Panc1 (cell line): Measurements from ENCODE around the gene AKAP17A. TPM values are rescaled to one million over a fixed set of nuclear protein-coding genes. Genes with fewer than 3 reads are reported as not detected.

Source experiments
- ATAC-seq: fragments of 200-7000 bp; cut with Tn5 transposase; 2 replicates; pipeline ENCODE4 v1.9.1; 2020; ENCODE audit warnings: mild to moderate bottlenecking, moderate library complexity
- BruUV-seq: library from RNA; stranded (reverse); fragments of 400-500 nt; replicated peaks from 2 replicates; lab custom pipeline; 2021; lab: Mats Ljungman, UMichigan
- CTCF ChIA-PET: fragments of 300-600 bp; sonication (Branson Sonifier 250); formaldehyde crosslinking; loops from one replicate; lab custom pipeline; 2022; ENCODE audit warnings: antibody characterized with exemption; lab: Charles Lee
- POLR2A ChIA-PET: fragments of 300-600 bp; sonication (Branson Sonifier 250); formaldehyde crosslinking; loops from one replicate; lab custom pipeline; 2022; ENCODE audit warnings: antibody characterized with exemption; lab: Charles Lee
- DNase-seq: peaks from one replicate; pipeline ENCODE4 v3.0.0-alpha.2; 2010; ENCODE audit warnings: low read depth, low spot score
- H3K27ac ChIP-seq: 2 replicates; pipeline ENCODE4 v1.5.1; 2011; ENCODE audit warnings: mild to moderate bottlenecking, low read length, inconsistent platforms
- H3K27me3 ChIP-seq: fragments of 200-500 bp; sonication (Bioruptor generic); 2 replicates; pipeline ENCODE4 v1.6.0; 2014; ENCODE audit warnings: low read length, inconsistent platforms; ENCODE audit not compliant: control insufficient read depth, insufficient read depth
- H3K36me3 ChIP-seq: fragments of 200-500 bp; sonication (Bioruptor generic); 2 replicates; pipeline ENCODE4 v1.5.1; 2014; ENCODE audit warnings: inconsistent platforms, mild to moderate bottlenecking, low read length, moderate library complexity; ENCODE audit not compliant: control insufficient read depth, insufficient read depth
- H3K4me1 ChIP-seq: 2 replicates; pipeline ENCODE4 v1.5.1; 2011; ENCODE audit warnings: inconsistent platforms, mild to moderate bottlenecking, low read length, moderate library complexity; ENCODE audit not compliant: control insufficient read depth, insufficient read depth
- H3K4me3 ChIP-seq, 2 experiments: 2 replicates each; pipeline ENCODE4 v1.5.1; 2011 to 2012; ENCODE audit warnings: low read depth in 2 of 2, low read length in 2 of 2, mild to moderate bottlenecking in 2 of 2, inconsistent platforms in 1 of 2, moderate library complexity in 1 of 2
- H3K9me3 ChIP-seq: fragments of 200-500 bp; sonication (Bioruptor generic); 2 replicates; pipeline ENCODE4 v1.5.1; 2014; ENCODE audit warnings: low read depth, mild to moderate bottlenecking, inconsistent platforms, low read length, moderate library complexity; ENCODE audit not compliant: control insufficient read depth, insufficient read depth
- POLR2AphosphoS5 ChIP-seq: IDR thresholded peaks from 2 replicates; pipeline ENCODE4 v1.6.1; 2012; ENCODE audit warnings: mild to moderate bottlenecking, low read depth, low read length, moderate library complexity
- SIN3A ChIP-seq: IDR thresholded peaks from 2 replicates; pipeline ENCODE4 v1.6.1; 2012; ENCODE audit warnings: low read depth, mild to moderate bottlenecking, low read length, moderate library complexity, borderline replicate concordance; ENCODE audit not compliant: insufficient read depth
- TCF7L2 ChIP-seq: IDR thresholded peaks from 2 replicates; pipeline ENCODE4 v1.6.1; 2011; ENCODE audit warnings: mild to moderate bottlenecking, low read depth, low read length, inconsistent platforms
- in situ Hi-C: cut with HindIII; loops from 2 replicates; pipeline ENCODE4 v1.10.0; 2016; ENCODE audit warnings: low sequenced_read_pairs, low pct_unique_long_range_greater_than_20kb
- intact Hi-C: fragments of 100-400 bp; cut with micrococcal nuclease; formaldehyde crosslinking; loops from one replicate; pipeline ENCODE4 v1.10.0; 2022; ENCODE audit not compliant: unreplicated experiment
- total RNA-seq: library from RNA; stranded (reverse); gene quantifications from one replicate; pipeline ENCODE4 v1.2.1, GENCODE V29; 2021; ENCODE audit not compliant: unreplicated experiment
- TF ChIP-seq, protein P1 (sequence below), 2 experiments: IDR thresholded peaks; 2 replicates each; pipeline ENCODE4 v1.6.1; 2011 to 2012; ENCODE audit warnings: low read depth in 2 of 2, control low read depth in 1 of 2, low read length in 1 of 2, mild to moderate bottlenecking in 1 of 2, moderate library complexity in 1 of 2; ENCODE audit not compliant: insufficient read depth in 1 of 2
- TF ChIP-seq, protein P2 (sequence below): fragments of 450-650 bp; IDR thresholded peaks from 2 replicates; pipeline ENCODE4 v1.5.1; 2017; ENCODE audit warnings: mild to moderate bottlenecking

The AKAP17A gene
- total RNA-seq, 1 experiment from 2014 or later = 22.1 TPM

DNA sequence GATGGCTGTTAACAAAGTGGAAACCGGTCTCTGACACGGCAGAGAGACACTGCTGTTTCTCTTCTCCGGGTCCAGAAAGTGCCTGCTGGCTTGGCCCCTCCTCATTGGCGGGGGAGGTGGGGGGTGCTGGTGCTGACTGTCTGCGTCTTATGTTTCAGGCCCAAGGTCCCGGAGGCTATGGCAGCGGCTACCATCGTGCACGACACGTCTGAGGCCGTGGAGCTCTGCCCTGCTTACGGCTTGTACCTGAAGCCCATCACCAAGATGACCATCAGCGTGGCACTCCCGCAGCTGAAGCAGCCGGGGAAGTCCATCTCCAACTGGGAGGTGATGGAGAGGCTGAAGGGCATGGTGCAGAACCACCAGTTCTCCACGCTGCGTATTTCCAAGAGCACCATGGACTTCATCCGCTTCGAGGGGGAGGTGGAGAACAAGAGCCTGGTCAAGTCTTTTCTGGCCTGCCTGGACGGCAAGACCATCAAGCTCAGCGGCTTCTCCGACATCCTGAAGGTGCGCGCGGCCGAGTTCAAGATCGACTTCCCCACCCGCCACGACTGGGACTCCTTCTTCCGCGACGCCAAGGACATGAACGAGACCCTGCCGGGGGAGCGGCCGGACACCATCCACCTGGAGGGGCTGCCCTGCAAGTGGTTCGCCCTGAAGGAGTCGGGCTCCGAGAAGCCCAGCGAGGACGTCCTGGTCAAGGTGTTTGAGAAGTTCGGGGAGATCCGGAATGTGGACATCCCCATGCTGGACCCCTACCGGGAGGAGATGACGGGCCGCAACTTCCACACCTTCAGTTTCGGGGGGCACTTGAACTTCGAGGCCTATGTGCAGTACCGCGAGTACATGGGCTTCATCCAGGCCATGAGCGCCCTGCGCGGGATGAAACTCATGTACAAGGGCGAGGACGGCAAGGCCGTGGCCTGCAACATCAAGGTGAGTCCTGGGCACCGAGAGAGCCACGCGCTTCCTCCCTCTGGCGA is 2.2 kb downstream of the AKAP17A start:
- TF ChIP-seq SIN3A (no peak), POLR2AphosphoS5 (no peak), TCF7L2 (no peak)
- TF ChIP-seq, protein P1, sequence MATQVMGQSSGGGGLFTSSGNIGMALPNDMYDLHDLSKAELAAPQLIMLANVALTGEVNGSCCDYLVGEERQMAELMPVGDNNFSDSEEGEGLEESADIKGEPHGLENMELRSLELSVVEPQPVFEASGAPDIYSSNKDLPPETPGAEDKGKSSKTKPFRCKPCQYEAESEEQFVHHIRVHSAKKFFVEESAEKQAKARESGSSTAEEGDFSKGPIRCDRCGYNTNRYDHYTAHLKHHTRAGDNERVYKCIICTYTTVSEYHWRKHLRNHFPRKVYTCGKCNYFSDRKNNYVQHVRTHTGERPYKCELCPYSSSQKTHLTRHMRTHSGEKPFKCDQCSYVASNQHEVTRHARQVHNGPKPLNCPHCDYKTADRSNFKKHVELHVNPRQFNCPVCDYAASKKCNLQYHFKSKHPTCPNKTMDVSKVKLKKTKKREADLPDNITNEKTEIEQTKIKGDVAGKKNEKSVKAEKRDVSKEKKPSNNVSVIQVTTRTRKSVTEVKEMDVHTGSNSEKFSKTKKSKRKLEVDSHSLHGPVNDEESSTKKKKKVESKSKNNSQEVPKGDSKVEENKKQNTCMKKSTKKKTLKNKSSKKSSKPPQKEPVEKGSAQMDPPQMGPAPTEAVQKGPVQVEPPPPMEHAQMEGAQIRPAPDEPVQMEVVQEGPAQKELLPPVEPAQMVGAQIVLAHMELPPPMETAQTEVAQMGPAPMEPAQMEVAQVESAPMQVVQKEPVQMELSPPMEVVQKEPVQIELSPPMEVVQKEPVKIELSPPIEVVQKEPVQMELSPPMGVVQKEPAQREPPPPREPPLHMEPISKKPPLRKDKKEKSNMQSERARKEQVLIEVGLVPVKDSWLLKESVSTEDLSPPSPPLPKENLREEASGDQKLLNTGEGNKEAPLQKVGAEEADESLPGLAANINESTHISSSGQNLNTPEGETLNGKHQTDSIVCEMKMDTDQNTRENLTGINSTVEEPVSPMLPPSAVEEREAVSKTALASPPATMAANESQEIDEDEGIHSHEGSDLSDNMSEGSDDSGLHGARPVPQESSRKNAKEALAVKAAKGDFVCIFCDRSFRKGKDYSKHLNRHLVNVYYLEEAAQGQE (IDR thresholded peaks at IDR 0.05; ENCODE audit: insufficient read depth in 1 of 2, low read depth in 2 of 2, low read length in 1 of 2) = no peak
- TF ChIP-seq, protein P2, sequence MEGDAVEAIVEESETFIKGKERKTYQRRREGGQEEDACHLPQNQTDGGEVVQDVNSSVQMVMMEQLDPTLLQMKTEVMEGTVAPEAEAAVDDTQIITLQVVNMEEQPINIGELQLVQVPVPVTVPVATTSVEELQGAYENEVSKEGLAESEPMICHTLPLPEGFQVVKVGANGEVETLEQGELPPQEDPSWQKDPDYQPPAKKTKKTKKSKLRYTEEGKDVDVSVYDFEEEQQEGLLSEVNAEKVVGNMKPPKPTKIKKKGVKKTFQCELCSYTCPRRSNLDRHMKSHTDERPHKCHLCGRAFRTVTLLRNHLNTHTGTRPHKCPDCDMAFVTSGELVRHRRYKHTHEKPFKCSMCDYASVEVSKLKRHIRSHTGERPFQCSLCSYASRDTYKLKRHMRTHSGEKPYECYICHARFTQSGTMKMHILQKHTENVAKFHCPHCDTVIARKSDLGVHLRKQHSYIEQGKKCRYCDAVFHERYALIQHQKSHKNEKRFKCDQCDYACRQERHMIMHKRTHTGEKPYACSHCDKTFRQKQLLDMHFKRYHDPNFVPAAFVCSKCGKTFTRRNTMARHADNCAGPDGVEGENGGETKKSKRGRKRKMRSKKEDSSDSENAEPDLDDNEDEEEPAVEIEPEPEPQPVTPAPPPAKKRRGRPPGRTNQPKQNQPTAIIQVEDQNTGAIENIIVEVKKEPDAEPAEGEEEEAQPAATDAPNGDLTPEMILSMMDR = no peak
- Histone ChIP-seq H3K27me3 (no peaks in the 10 kb centered on the region), H3K4me3 (peak overlapping the region in 1 of 2 experiments; percentile 59; a peak in 1 of 4 replicates), H3K9me3 (no peaks in the 10 kb centered on the region), H3K36me3 (no peaks in the 10 kb centered on the region; the same call in 1 of the 2 replicates), H3K27ac (no peak overlapping the region), H3K4me1 (no peaks in the 10 kb centered on the region)
- CTCF ChIA-PET = no interaction called here
- DNase-seq (no peak), ATAC-seq (no peak)
- BruUV-seq = no TSS peak
- intact Hi-C loops = no loop called here
- POLR2A ChIA-PET = no interaction called here
- in situ Hi-C loops = no loop called here

DNA sequence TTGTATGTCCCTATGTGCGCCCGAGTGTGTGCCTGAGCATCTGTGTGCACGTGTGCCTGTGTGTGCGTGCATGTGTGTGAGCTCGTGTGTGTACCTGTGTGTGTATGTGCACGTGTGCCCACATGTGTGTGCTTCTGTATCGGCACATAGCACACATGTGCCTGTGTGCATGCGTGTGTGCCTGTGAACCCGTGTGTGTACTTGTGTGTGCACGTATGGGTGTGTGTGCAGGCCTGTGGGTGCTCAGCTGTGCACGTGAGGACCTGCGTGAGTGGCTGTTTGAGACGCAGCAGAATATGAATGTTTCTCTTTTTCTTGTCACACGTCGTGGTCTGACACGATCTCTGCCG is 4.3 kb downstream of the AKAP17A start:
- Histone ChIP-seq H3K4me3 (no peak overlapping the region), H3K4me1 (no peaks in the 10 kb centered on the region), H3K27me3 (no peaks in the 10 kb centered on the region), H3K9me3 (no peaks in the 10 kb centered on the region), H3K27ac (no peak overlapping the region), H3K36me3 (no peaks in the 10 kb centered on the region; the same call in 1 of the 2 replicates)
- no TSS peak for BruUV-seq
- CTCF ChIA-PET = no interaction called here
- DNase-seq (no peak), ATAC-seq (no peak)
- intact Hi-C loops = no loop called here
- POLR2A ChIA-PET = no interaction called here
- TF ChIP-seq SIN3A = no peak
- TF ChIP-seq, protein P2 = no peak
- TF ChIP-seq, protein P1 (IDR thresholded peaks at IDR 0.05; ENCODE audit: insufficient read depth in 1 of 2, low read depth in 2 of 2, low read length in 1 of 2) = no peak
- no peak for TF ChIP-seq TCF7L2
- no peak for TF ChIP-seq POLR2AphosphoS5
- in situ Hi-C loops = no loop called here
